BLaER1 treated with 17β-estradiol and CSF1 and Interleukin-3, amounts not matched to agents 10 nM and 100 nM (cell line): ENCODE data around the gene METAP1.

Experiments used
- H3K27ac ChIP-seq, 11 experiments: shearing (Covaris generic); formaldehyde crosslinking; 2 replicates each; pipeline ENCODE4 v1.8.1; 2022
- H3K27me3 ChIP-seq, 11 experiments: shearing (Covaris generic); formaldehyde crosslinking; 2 replicates each; pipeline ENCODE4 v1.8.1; 2022
- H3K36me3 ChIP-seq, 11 experiments: shearing (Covaris generic); formaldehyde crosslinking; 2 replicates each; pipeline ENCODE4 v1.8.1; 2022
- H3K4me1 ChIP-seq, 10 experiments: shearing (Covaris generic); formaldehyde crosslinking; 2 replicates each; pipeline ENCODE4 v1.8.1; 2022
- H3K4me2 ChIP-seq, 11 experiments: shearing (Covaris generic); formaldehyde crosslinking; 2 replicates each; pipeline ENCODE4 v1.8.1; 2022
- H3K4me3 ChIP-seq, 10 experiments: shearing (Covaris generic); formaldehyde crosslinking; 2 replicates each; pipeline ENCODE4 v1.8.1; 2022
- H3K9ac ChIP-seq, 11 experiments: shearing (Covaris generic); formaldehyde crosslinking; 2 replicates each; pipeline ENCODE4 v1.8.1; 2022
- H3K9me3 ChIP-seq, 11 experiments: shearing (Covaris generic); formaldehyde crosslinking; replicated peaks in 1 of 11; 2 replicates each; pipeline ENCODE4 v1.8.1; 2022
- H4K20me1 ChIP-seq, 11 experiments: shearing (Covaris generic); formaldehyde crosslinking; 2 replicates each; pipeline ENCODE4 v1.8.1; 2022
- Cebpa-rat ChIP-seq, 11 experiments: shearing (Covaris generic); IDR thresholded peaks; 2 replicates each; pipeline ENCODE4 v1.8.1; 2022

The METAP1 gene

DNA sequence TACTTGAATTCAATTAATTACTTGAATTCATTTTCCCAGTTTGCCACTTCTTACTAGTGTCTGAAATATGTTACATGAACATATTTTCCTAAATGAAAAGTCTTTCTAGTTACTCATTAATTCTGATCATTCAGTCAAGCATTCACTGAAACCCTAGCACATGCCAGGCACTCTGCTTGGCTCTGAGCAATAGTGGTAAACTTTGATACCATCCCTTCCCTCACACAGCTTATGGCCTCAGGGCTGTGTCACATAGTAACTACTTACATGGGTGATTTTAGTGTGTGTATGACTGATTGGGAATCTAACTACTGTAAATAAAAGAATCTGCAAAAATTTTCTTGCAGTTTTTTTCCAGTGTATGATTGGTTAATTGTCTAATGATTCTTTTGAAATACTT, 32.7 kb downstream of the METAP1 start:
- peaks cover 15 to 43% (median 29%) of the 10 kb centered on the region in 11 experiments; a peak in 20 of 22 replicates for H3K36me3 ChIP-seq
- 0 out of 22 replicates have a peak, but pooled peaks cover 0 to 3% (median 0%) of the 10 kb centered on the region in 11 experiments for H3K9me3 ChIP-seq
- no peak overlapping the region for H3K27ac ChIP-seq
- H3K9ac ChIP-seq, result no peak overlapping the region
- no peak for TF ChIP-seq Cebpa-rat (IDR thresholded peaks at IDR 0.05)
- peaks cover 0 to 25% (median 6%) of the 10 kb centered on the region in 10 experiments; a peak in 7 of 20 replicates for H3K4me1 ChIP-seq
- no peak overlapping the region for H3K4me3 ChIP-seq
- peaks cover 18 to 99% (median 61%) of the 10 kb centered on the region in 11 experiments; a peak in 21 of 22 replicates for H4K20me1 ChIP-seq
- no peaks in the 10 kb centered on the region for H3K27me3 ChIP-seq
- H3K4me2 ChIP-seq, result no peak overlapping the region

DNA sequence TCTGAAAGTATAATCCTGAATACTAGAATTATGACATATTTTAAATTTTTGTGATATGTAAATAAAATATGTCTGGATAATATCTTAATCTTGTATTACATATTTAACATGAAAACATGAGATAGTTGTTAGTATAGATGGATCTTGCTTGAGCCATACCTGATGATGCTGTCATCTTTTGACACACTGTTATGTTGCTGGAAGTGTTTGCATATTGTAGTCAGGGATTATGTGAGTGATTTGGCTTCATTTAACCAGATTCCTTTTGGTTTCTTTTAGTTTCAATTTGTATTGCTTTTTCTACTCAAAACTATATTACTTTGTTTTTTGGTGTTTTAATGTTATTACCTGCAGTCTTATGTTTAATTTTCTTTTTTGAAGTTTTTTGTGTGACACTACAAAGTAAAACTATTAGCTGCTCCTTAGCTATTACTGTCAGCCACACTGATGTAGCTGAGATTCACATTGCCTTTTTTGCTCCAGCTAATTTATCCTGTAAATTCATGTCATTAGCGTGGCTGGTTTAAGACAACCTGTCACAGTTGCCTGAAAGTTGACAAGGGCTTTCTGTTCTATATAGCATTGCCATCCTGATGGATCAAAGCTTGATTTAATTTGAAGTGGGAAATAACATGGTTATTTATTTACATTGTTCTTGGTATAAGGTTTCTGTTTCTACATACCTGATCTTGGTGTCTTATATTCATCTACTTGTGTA, 33.7 kb downstream of the METAP1 start:
- Histone ChIP-seq H3K27ac (no peak overlapping the region), H3K9ac (no peak overlapping the region), H3K4me1 (peaks cover 0 to 19% (median 4%) of the 10 kb centered on the region in 10 experiments; a peak in 7 of 20 replicates), H4K20me1 (peaks cover 18 to 92% (median 52%) of the 10 kb centered on the region in 11 experiments; a peak in 21 of 22 replicates), H3K4me2 (no peak overlapping the region), H3K27me3 (no peaks in the 10 kb centered on the region), H3K4me3 (no peak overlapping the region), H3K36me3 (peaks cover 25 to 53% (median 39%) of the 10 kb centered on the region in 11 experiments), H3K9me3 (peaks cover 0 to 4% (median 0%) of the 10 kb centered on the region in 11 experiments; a peak in 2 of 22 replicates)
- TF ChIP-seq Cebpa-rat (IDR thresholded peaks at IDR 0.05), result no peak

DNA sequence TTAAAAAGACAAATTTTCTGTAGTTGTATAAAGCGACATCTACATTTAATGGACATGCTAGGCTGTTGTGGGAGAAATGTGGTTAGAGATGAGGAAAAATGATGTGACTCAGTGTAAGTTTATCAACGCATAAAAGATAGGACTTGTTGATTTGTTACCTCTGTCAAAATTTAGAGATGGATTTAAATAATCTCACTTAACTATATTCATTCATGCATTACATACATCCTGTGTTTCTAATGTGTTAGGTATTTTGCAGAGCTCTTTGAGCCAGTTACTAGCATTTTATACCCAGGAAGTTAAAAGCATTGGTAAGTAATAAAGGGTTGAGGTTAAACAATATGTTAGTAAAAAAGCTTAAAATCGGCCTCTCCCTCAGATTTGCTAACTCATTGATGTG, 34.3 kb downstream of the METAP1 start:
- H3K4me1 ChIP-seq, result peaks cover 0 to 17% (median 0%) of the 10 kb centered on the region in 10 experiments; a peak in 5 of 20 replicates
- H3K9ac ChIP-seq, result no peak overlapping the region
- H3K4me2 ChIP-seq, result no peak overlapping the region
- TF ChIP-seq Cebpa-rat (IDR thresholded peaks at IDR 0.05), result no peak
- no peak overlapping the region for H3K4me3 ChIP-seq
- H3K27ac ChIP-seq, result no peak overlapping the region
- H3K27me3 ChIP-seq, result no peaks in the 10 kb centered on the region
- H3K9me3 ChIP-seq, result peaks cover 0 to 6% (median 0%) of the 10 kb centered on the region in 11 experiments; a peak in 2 of 22 replicates
- H3K36me3 ChIP-seq, result peaks cover 32 to 60% (median 44%) of the 10 kb centered on the region in 11 experiments
- H4K20me1 ChIP-seq, result peaks cover 17 to 85% (median 46%) of the 10 kb centered on the region in 11 experiments; a peak in 21 of 22 replicates

DNA sequence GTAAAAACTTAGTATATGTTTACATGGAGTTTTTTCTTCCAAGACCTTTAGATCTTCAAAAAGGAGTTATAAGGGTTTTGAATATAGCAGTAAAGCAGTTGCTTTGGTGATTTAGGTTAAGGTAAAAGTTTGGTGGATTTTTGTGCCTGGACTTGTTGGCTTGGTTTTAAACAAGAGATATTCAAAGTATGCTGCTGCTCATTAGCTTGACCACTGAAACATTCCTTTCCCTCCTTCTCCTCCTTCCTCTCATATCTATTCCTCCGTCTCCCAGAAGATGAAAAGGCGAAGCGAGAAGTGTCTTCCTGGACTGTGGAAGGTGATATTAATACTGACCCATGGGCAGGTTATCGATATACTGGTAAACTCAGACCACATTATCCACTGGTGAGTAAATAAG, 38.4 kb downstream of the METAP1 start:
- Histone ChIP-seq H3K27me3 (no peaks in the 10 kb centered on the region), H3K36me3 (peaks cover 63 to 96% (median 79%) of the 10 kb centered on the region in 11 experiments), H3K4me3 (no peak overlapping the region), H4K20me1 (peaks cover 0 to 44% (median 4%) of the 10 kb centered on the region in 11 experiments; a peak in 11 of 22 replicates), H3K27ac (no peak overlapping the region), H3K9me3 (peaks cover 11 to 36% (median 23%) of the 10 kb centered on the region in 11 experiments), H3K4me2 (no peak overlapping the region), H3K4me1 (peaks cover 0 to 9% (median 0%) of the 10 kb centered on the region in 10 experiments; a peak in 1 of 20 replicates), H3K9ac (no peak overlapping the region)
- TF ChIP-seq Cebpa-rat (IDR thresholded peaks at IDR 0.05), result no peak

DNA sequence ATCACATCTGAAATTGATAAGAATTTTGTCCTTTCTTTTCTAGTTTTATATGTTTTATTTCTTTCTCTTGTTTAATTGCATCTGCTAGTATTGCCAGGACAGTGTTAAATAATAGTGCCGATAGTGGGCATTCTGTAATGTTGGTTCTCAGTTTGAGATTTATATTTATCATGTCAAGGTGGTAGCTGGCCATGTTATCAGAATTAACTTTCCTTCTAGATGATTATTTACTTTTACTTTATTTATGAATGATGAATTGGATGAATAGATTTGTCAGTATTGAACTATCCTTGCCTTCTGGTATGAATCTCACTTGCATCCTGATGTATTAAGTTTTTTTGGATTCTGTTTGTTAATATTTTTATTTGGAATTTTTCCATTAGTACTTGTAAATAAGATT, 42.7 kb downstream of the METAP1 start:
- Histone ChIP-seq H4K20me1 (peaks cover 0 to 3% (median 0%) of the 10 kb centered on the region in 11 experiments; a peak in 1 of 22 replicates), H3K9ac (no peak overlapping the region), H3K36me3 (peaks cover 54 to 98% (median 78%) of the 10 kb centered on the region in 11 experiments), H3K4me1 (peaks cover 0 to 5% (median 2%) of the 10 kb centered on the region in 10 experiments; a peak in 4 of 20 replicates), H3K27me3 (no peaks in the 10 kb centered on the region), H3K4me2 (no peak overlapping the region), H3K9me3 (peaks cover 11 to 36% (median 24%) of the 10 kb centered on the region in 11 experiments), H3K4me3 (no peak overlapping the region), H3K27ac (no peak overlapping the region)
- TF ChIP-seq Cebpa-rat (IDR thresholded peaks at IDR 0.05), result no peak

DNA sequence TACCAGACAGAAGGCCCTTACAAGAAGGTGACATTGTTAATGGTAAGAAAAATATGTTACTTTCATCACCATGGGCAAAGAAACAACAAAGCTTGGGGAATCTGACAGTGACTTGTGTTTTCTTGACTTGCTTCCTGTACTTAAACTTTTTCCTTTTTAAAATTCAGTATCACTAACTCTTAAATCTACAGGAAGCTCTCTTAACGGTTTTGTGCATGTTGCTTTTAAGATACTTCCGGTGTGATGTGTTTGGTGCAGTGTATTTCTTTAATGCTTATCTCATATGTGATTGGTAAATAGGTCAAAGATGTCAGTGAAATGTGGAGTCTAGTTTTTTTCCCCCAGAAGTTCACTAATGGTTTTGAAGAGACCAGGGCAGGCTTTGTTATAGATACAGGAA, 47.8 kb downstream of the METAP1 start:
- H3K9me3 ChIP-seq, result peaks cover under 1 to 10% (median 4%) of the 10 kb centered on the region in 11 experiments; a peak in 15 of 22 replicates
- TF ChIP-seq Cebpa-rat (IDR thresholded peaks at IDR 0.05), result no peak
- peak overlapping the region in 5 of 11 experiments; percentile 14 to 33 (median 23); a peak in 4 of 22 replicates for H3K27ac ChIP-seq
- no peak overlapping the region for H3K4me3 ChIP-seq
- peak overlapping the region in 4 of 11 experiments; percentile 2 to 39 (median 16); a peak in 6 of 22 replicates for H3K4me2 ChIP-seq
- peaks cover 55 to 100% (median 74%) of the 10 kb centered on the region in 11 experiments for H3K36me3 ChIP-seq
- no peaks in the 10 kb centered on the region for H3K27me3 ChIP-seq
- H3K4me1 ChIP-seq, result peaks cover 0 to 12% (median 4%) of the 10 kb centered on the region in 10 experiments; a peak in 4 of 20 replicates
- peaks cover 0 to 4% (median 0%) of the 10 kb centered on the region in 11 experiments; a peak in 2 of 22 replicates for H4K20me1 ChIP-seq
- H3K9ac ChIP-seq, result no peak overlapping the region

DNA sequence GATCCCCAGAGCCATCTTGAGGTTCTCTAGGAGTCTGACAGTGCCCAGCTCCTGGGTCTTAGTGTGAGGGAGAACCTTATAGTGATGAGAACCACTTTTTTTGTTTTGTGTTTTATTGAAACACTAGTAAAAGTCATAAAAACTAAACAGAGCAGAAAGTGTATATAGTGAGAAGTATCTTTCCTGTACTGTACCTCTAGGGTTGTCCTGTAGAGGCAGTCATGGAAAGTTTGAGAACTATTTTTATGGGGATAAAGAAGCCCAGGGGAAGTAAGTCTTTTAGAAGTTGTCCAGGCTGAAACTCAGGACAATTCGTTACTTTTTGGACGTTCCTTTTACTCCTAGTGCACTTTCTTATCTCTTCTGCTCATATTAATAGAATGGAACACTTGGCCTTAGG, 52.2 kb downstream of the METAP1 start:
- Histone ChIP-seq H3K27me3 (no peaks in the 10 kb centered on the region), H3K36me3 (peaks cover 65 to 100% (median 89%) of the 10 kb centered on the region in 11 experiments), H3K4me1 (peaks cover 0 to 12% (median 5%) of the 10 kb centered on the region in 10 experiments; a peak in 7 of 20 replicates), H4K20me1 (peaks cover 0 to 4% (median 0%) of the 10 kb centered on the region in 11 experiments; a peak in 2 of 22 replicates), H3K27ac (no peak overlapping the region), H3K4me2 (no peak overlapping the region), H3K9me3 (no peaks in the 10 kb centered on the region; a peak in 1 of 22 replicates), H3K9ac (no peak overlapping the region), H3K4me3 (no peak overlapping the region)
- no peak for TF ChIP-seq Cebpa-rat (IDR thresholded peaks at IDR 0.05)

DNA sequence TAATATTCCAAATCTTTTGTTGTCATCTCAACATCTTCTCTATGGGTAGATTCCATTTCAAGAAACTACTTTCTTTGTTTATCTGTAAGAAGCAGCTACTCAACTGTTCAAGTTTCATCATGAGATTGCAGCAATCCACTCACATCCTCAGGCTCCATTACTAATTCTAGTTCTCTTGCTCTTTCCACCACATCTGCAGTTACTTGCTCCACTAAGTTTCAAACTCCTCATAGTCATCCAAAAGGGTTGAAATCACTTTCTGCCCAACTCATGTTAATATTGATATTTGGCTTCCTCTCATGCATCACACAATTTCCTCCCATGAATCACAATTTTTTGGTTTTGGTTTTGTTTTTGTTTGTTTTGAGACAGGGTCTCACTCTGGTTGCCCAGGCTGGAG, 57.4 kb downstream of the METAP1 start:
- no peak overlapping the region for H3K4me2 ChIP-seq
- TF ChIP-seq Cebpa-rat (IDR thresholded peaks at IDR 0.05), result no peak
- peak overlapping the region in 3 of 11 experiments; percentile 6 to 29 (median 17); a peak in 2 of 22 replicates for H3K27ac ChIP-seq
- peaks cover 0 to 7% (median 0%) of the 10 kb centered on the region in 10 experiments; a peak in 5 of 20 replicates for H3K4me1 ChIP-seq
- no peak overlapping the region for H3K9ac ChIP-seq
- H3K9me3 ChIP-seq, result no peaks in the 10 kb centered on the region
- no peak overlapping the region for H3K4me3 ChIP-seq
- H3K36me3 ChIP-seq, result peaks cover 70 to 89% (median 84%) of the 10 kb centered on the region in 11 experiments
- no peaks in the 10 kb centered on the region for H3K27me3 ChIP-seq
- H4K20me1 ChIP-seq, result peaks cover 0 to 5% (median 0%) of the 10 kb centered on the region in 11 experiments; a peak in 3 of 22 replicates
